ENCODE results near the gene MAP1LC3B2. TPM values are rescaled to one million over a fixed set of nuclear protein-coding genes. Genes with fewer than 3 reads are reported as not detected.

The MAP1LC3B2 gene
- total and polyA plus RNA-seq, 10 of the 15 experiments (the other 5 are each of a cell fraction or from before 2014, with no cell fraction given): 0.23 to 2.7 (median 0.72) TPM; not detected in 3

DNA sequence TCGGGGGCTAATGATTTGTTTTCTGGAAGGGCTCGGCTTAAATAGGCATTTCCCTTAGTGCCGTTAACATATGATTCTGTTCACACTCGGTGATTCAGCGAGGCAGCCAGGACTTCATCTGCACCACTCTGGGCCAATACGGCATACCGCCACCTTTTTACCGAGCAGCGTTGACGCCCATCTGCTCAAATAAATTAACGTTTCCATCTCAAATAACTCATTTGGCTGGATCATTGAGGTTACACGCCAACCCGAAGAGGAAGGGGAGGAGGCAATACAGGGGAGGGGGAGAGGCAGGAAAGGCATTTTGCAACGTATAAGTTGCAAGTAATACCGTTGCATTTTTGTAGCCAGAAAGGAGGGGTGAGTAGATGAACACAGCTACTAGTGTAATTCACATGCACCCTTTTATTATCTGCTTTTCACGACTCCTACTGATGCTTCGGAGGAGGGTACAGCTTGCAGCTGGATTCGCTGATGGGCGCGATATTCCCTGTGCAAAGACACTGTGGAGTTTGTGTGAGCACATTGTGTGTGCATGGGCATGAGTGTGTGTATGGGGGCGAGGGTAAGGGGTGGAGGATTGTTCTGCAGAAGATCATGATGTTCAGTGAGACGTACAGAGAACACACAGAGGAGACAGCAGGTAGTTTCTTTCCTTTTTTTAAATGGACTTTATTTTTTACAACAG is 45.9 kb downstream of the MAP1LC3B2 start:
- RAD21 ChIA-PET (ENCODE audit: unreplicated experiment): no interaction called here

DNA sequence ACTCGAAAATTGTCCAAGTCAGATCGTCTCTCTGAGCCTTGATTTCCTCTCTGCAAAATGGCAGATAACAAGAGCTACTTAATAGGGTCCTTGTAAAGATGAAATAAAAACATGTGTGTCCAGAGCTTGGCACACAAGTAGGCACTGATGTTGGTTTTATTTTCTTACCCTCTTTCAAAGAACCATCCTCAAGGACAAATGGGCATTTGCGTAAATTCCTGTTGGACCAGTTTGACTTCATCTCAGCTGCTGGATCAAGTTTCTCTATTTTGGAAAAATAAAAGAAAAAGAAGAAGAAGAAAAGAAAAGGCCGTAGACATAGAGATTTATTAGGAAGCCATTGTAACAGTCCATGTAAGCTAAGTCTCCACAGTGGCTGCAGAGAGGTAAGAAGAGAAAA is 47.2 kb downstream of the MAP1LC3B2 start:
- RAD21 ChIA-PET (ENCODE audit: unreplicated experiment): no interaction called here
- in situ Hi-C loops (cut with MboI): no loop called here
- Histone ChIP-seq H3K9me3 (replicated peaks; ENCODE audit: control insufficient read depth, insufficient read depth, low read length) (no peaks in the 10 kb centered on the region; the same call in 2 of the 3 replicates), H3K79me2 (ENCODE audit: control insufficient read depth, insufficient read depth, low read length) (no peaks in the 10 kb centered on the region), H4K20me1 (ENCODE audit: control insufficient read depth, insufficient read depth) (no peaks in the 10 kb centered on the region), H2AFZ (ENCODE audit: control insufficient read depth, low read depth, low read length) (no peak overlapping the region), H3K4me2 (ENCODE audit: control insufficient read depth, insufficient read depth) (no peak overlapping the region), H3K4me3 (no peak overlapping the region), H3K27me3 (replicated peaks in 1 of 2; ENCODE audit: control insufficient read depth in 2 of 2, insufficient read depth in 2 of 2, low read length in 1 of 2) (no peaks in the 10 kb centered on the region; a peak in 2 of 4 replicates), H3K9ac (ENCODE audit: control insufficient read depth, insufficient read depth, low read length) (no peak overlapping the region), H3K36me3 (ENCODE audit: control insufficient read depth in 2 of 2, insufficient read depth in 2 of 2, low read length in 1 of 2) (no peaks in the 10 kb centered on the region), H3K4me1 (ENCODE audit: control insufficient read depth, insufficient read depth, low read length) (no peaks in the 10 kb centered on the region), H3K27ac (ENCODE audit: control insufficient read depth, insufficient read depth) (no peak overlapping the region)
- intact Hi-C loops (cut with micrococcal nuclease; ENCODE audit: unreplicated experiment): no loop called here
- DNase-seq (ENCODE audit: low read depth, low spot score): no peak
- no peak for FAIRE-seq
- ATAC-seq: no peak
- POLR2A ChIA-PET: interaction anchor here (0.5 to 0.7 kb wide), 2 partner anchors 69 to 90 kb away, joined by 3 to 4 read pairs; no protein-coding TSS in a partner anchor
- CTCF ChIA-PET: interaction anchor here (0.6 to 1.2 kb wide), 2 partner anchors 9 to 295 kb away, joined by 3 read pairs; no protein-coding TSS in a partner anchor
- no peak for TF ChIP-seq RFX5 (IDR thresholded peaks at IDR 0.05; ENCODE audit: low read depth, low read length)
- no TSS peak for BruUV-seq (replicated peaks)
- WGBS (ENCODE audit: insufficient coverage, insufficient replicate concordance, low lambda C conversion rate, missing lambda C conversion rate): 22% methylated on average over 4 of the region's 4 CpGs
- SMC1A ChIA-PET (ENCODE audit: uncharacterized antibody, unreplicated experiment): interaction anchor here (0.6 to 0.7 kb wide), 2 partner anchors 18 to 32 kb away, joined by 3 read pairs; no protein-coding TSS in a partner anchor

More for the DNA sequence above, 45.9 kb downstream of the MAP1LC3B2 start:
- 76% methylated on average over 22 of the region's 22 CpGs for WGBS (ENCODE audit: insufficient coverage, insufficient replicate concordance, low lambda C conversion rate, missing lambda C conversion rate)
- Histone ChIP-seq H3K79me2 (ENCODE audit: control insufficient read depth, insufficient read depth, low read length) (no peaks in the 10 kb centered on the region), H3K27ac (ENCODE audit: control insufficient read depth, insufficient read depth) (no peak overlapping the region), H3K36me3 (ENCODE audit: control insufficient read depth in 2 of 2, insufficient read depth in 2 of 2, low read length in 1 of 2) (no peaks in the 10 kb centered on the region), H4K20me1 (ENCODE audit: control insufficient read depth, insufficient read depth) (no peaks in the 10 kb centered on the region), H3K4me2 (ENCODE audit: control insufficient read depth, insufficient read depth) (no peak overlapping the region), H3K27me3 (replicated peaks in 1 of 2; ENCODE audit: control insufficient read depth in 2 of 2, insufficient read depth in 2 of 2, low read length in 1 of 2) (no peaks in the 10 kb centered on the region; a peak in 2 of 4 replicates), H2AFZ (ENCODE audit: control insufficient read depth, low read depth, low read length) (no peak overlapping the region), H3K4me1 (ENCODE audit: control insufficient read depth, insufficient read depth, low read length) (no peaks in the 10 kb centered on the region), H3K9me3 (replicated peaks; ENCODE audit: control insufficient read depth, insufficient read depth, low read length) (no peaks in the 10 kb centered on the region; the same call in 2 of the 3 replicates), H3K9ac (ENCODE audit: control insufficient read depth, insufficient read depth, low read length) (no peak overlapping the region), H3K4me3 (no peak overlapping the region)
- POLR2A ChIA-PET: no interaction called here
- SMC1A ChIA-PET (ENCODE audit: uncharacterized antibody, unreplicated experiment): no interaction called here
- intact Hi-C loops (cut with micrococcal nuclease; ENCODE audit: unreplicated experiment) (loop anchor here (5.0 kb wide), 3 partner anchors 92 to 323 kb away; no protein-coding TSS in a partner anchor), in situ Hi-C loops (cut with MboI) (no loop called here)
- no TSS peak for BruUV-seq (replicated peaks)
- no peak for TF ChIP-seq SMARCA5 (IDR thresholded peaks at IDR 0.05)
- TF ChIP-seq, protein P1, sequence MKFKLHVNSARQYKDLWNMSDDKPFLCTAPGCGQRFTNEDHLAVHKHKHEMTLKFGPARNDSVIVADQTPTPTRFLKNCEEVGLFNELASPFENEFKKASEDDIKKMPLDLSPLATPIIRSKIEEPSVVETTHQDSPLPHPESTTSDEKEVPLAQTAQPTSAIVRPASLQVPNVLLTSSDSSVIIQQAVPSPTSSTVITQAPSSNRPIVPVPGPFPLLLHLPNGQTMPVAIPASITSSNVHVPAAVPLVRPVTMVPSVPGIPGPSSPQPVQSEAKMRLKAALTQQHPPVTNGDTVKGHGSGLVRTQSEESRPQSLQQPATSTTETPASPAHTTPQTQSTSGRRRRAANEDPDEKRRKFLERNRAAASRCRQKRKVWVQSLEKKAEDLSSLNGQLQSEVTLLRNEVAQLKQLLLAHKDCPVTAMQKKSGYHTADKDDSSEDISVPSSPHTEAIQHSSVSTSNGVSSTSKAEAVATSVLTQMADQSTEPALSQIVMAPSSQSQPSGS (IDR thresholded peaks at IDR 0.05; ENCODE audit: low read length): no peak
- no peak for DNase-seq (ENCODE audit: low read depth, low spot score)
- CTCF ChIA-PET: no interaction called here
- no peak for ATAC-seq
- FAIRE-seq: no peak
